HEK293T (cell line): ENCODE measurements around the gene FBN1.

Experiments
- CTCF ChIA-PET: fragments of 350-600 bp; formaldehyde crosslinking; extraction: SDS; loops from one replicate; lab custom pipeline; 2021; ENCODE audit warnings: antibody characterized with exemption, inconsistent platforms; lab: Yijun Ruan, JAX
- POLR2A ChIA-PET: fragments of 350-600 bp; formaldehyde crosslinking; extraction: SDS; loops from one replicate; lab custom pipeline; 2020; ENCODE audit warnings: antibody characterized with exemption, inconsistent platforms; lab: Yijun Ruan, JAX
- DNase-seq: peaks from one replicate; pipeline ENCODE4 v3.0.0; 2012; ENCODE audit warnings: mixed read lengths; ENCODE audit errors: extremely low spot score
- ARNT ChIP-seq: fragments of 450-650 bp; IDR thresholded peaks from 2 replicates; pipeline ENCODE4 v1.6.1; 2017; ENCODE audit warnings: mild to moderate bottlenecking
- BHLHE40 ChIP-seq: fragments of 450-650 bp; IDR thresholded peaks from 2 replicates; pipeline ENCODE4 v1.6.1; 2016; ENCODE audit warnings: mild to moderate bottlenecking, moderate library complexity, borderline replicate concordance
- CTBP1 ChIP-seq: fragments of 450-650 bp; IDR thresholded peaks from 2 replicates; pipeline ENCODE4 v1.6.1; 2016; ENCODE audit warnings: borderline replicate concordance
- ELF4 ChIP-seq: fragments of 450-650 bp; IDR thresholded peaks from 2 replicates; pipeline ENCODE4 v1.6.1; 2017; ENCODE audit warnings: antibody characterized with exemption
- FOXA1 ChIP-seq: fragments of 450-650 bp; IDR thresholded peaks from 2 replicates; pipeline ENCODE4 v1.6.1; 2016; ENCODE audit warnings: mild to moderate bottlenecking
- FOXK2 ChIP-seq: fragments of 450-650 bp; IDR thresholded peaks from 2 replicates; pipeline ENCODE4 v1.6.1; 2016; ENCODE audit warnings: mild to moderate bottlenecking
- FOXM1 ChIP-seq: fragments of 450-650 bp; IDR thresholded peaks from 2 replicates; pipeline ENCODE4 v1.6.1; 2017; ENCODE audit warnings: mild to moderate bottlenecking, borderline replicate concordance
- HDGF ChIP-seq: fragments of 450-650 bp; IDR thresholded peaks from 2 replicates; pipeline ENCODE4 v1.6.1; 2017; ENCODE audit warnings: antibody characterized with exemption, borderline replicate concordance
- L3MBTL2 ChIP-seq: fragments of 450-650 bp; conservative IDR thresholded peaks from 2 replicates; pipeline ENCODE4 v1.6.1; 2016; ENCODE audit warnings: mild to moderate bottlenecking
- LEF1 ChIP-seq: fragments of 450-650 bp; IDR thresholded peaks from 2 replicates; pipeline ENCODE4 v1.6.1; 2017; ENCODE audit warnings: mild to moderate bottlenecking, borderline replicate concordance
- NFRKB ChIP-seq: fragments of 450-650 bp; IDR thresholded peaks from 2 replicates; pipeline ENCODE4 v1.6.1; 2016; ENCODE audit warnings: mild to moderate bottlenecking, moderate library complexity
- PKNOX1 ChIP-seq: fragments of 450-650 bp; IDR thresholded peaks from 2 replicates; pipeline ENCODE4 v1.6.1; 2016
- SP1 ChIP-seq: fragments of 450-650 bp; IDR thresholded peaks from 2 replicates; pipeline ENCODE4 v1.6.1; 2017
- SUZ12 ChIP-seq: fragments of 450-650 bp; IDR thresholded peaks from 2 replicates; pipeline ENCODE4 v1.6.1; 2016; ENCODE audit warnings: mild to moderate bottlenecking
- TARDBP ChIP-seq: fragments of 450-650 bp; IDR thresholded peaks from 2 replicates; pipeline ENCODE4 v1.6.1; 2016
- ZNF384 ChIP-seq: fragments of 450-650 bp; IDR thresholded peaks from 2 replicates; pipeline ENCODE4 v1.6.1; 2016

Gene FBN1

DNA sequence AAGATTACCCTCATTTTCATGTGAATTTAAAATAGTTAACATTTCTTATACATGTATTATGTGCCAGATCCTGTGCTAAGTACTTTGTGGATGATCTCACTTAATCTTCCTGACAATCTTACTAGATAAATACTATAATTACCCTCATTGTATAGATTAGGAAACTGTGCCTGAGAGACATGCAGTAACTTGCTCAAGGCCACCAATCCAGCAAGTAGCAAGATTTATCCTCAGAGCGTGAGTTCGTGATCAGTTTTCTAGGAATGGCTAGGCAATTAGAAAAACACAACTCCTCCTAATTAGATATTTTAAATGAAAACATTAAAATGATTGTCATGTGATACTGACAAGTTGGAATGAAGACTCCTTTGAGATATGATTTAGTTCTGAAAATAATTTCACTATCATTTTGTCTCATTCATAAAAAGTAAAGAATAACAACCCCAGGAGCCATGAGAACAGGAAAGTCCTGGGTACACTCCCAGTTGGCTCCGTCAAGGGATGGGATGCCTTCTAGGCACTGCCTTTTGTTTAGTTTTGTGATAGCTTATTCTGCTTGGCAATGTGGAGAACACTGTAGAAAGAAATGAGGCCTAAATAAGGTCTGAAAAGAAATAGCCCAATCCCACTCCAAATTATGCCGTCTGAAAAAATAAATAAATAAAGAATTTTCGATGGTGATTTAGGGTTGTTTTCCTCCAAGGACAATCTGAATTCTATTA lies 61.3 kb downstream of the FBN1 start:
- DNase-seq: no peak
- ChIA-PET CTCF (no interaction called here), POLR2A (no interaction called here)
- TF ChIP-seq FOXM1 (no peak), ARNT (no peak), CTBP1 (no peak), FOXA1 (no peak), ELF4 (no peak), LEF1 (no peak)

DNA sequence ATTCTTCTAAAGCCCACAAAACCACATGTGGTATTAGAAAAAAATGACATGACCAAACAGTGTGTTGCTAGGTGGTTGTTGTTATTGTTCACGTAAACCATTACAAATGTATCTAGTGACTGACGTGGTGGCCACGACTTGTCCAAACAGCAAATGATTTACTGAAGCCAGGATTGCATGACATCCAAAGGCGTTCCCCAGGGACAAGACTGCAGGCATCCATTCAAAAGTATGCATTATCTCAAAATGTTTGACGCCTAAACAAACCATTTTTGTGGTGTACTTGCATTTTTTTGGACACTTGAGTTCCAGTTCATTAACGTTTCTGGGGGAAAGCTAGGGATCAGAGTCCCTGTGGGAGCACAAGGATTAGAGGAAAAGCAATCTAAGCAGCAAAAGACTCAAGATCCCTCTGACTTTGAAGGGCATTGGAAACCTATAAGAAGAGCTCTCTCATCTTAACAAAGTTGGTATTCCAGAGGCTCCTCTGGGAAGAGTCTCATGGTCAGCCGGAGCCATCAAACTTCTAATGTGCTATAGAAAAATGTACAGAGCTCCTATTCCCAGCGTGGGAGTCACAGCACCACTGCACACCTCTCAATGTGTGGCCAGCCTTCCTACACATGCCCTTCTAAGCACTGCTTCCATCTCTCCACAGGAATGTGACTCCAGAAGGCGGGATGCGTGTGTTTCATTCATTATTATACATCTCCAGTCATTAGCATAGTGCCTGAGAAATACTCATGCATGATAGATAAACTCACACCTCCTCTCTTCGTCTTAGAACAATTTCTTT lies 62.9 kb downstream of the FBN1 start:
- TF ChIP-seq PKNOX1: peak; percentile 76
- no peak for TF ChIP-seq FOXA1
- peak; percentile 6 for DNase-seq
- ChIA-PET POLR2A (no interaction called here), CTCF (no interaction called here)

DNA sequence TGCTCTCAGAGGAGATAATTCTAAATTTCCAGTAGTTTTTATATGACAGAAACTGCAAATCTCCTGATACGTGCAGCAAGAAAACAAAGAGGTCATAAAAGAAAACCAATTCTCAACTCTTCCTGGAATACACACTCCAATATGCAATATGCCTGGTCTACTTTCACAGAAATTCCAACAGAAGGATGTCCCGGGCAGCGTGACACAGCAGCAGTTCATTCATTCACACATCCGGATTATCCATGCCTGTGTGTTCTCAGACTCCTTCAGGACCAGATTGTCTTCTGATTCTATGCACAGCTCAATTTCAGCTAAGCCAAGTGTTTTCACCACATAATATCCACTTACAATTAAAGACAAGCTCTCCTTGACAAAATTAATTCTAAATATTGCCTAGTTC lies 64.3 kb downstream of the FBN1 start:
- ChIA-PET POLR2A (no interaction called here), CTCF (no interaction called here)
- TF ChIP-seq PKNOX1 (no peak), ZNF384 (no peak), TARDBP (no peak), ARNT (no peak), SUZ12 (no peak), NFRKB (no peak), L3MBTL2 (no peak), BHLHE40 (no peak), FOXA1 (no peak), LEF1 (no peak), SP1 (no peak), CTBP1 (no peak), HDGF (no peak), FOXM1 (no peak), FOXK2 (no peak), ELF4 (no peak)
- DNase-seq: no peak

GRCh38 chr15:48580736-48581135 lies 64.8 kb downstream of the FBN1 start:
- CTCF ChIA-PET: no interaction called here
- POLR2A ChIA-PET: no interaction called here
- TF ChIP-seq PKNOX1: no peak
- no peak for TF ChIP-seq BHLHE40
- TF ChIP-seq L3MBTL2: no peak
- TF ChIP-seq ELF4: no peak
- TF ChIP-seq TARDBP: no peak
- no peak for TF ChIP-seq ARNT
- no peak for TF ChIP-seq CTBP1
- TF ChIP-seq SP1: no peak
- no peak for TF ChIP-seq HDGF
- no peak for DNase-seq

GRCh38 chr15:48579945-48580671 lies 65.4 kb downstream of the FBN1 start:
- DNase-seq: no peak
- ChIA-PET POLR2A (no interaction called here), CTCF (no interaction called here)
- TF ChIP-seq PKNOX1: no peak
- no peak for TF ChIP-seq CTBP1
- no peak for TF ChIP-seq FOXM1
- no peak for TF ChIP-seq L3MBTL2
- no peak for TF ChIP-seq ARNT
- TF ChIP-seq SUZ12: no peak
- no peak for TF ChIP-seq BHLHE40
- TF ChIP-seq HDGF: no peak
- TF ChIP-seq FOXA1: no peak
- TF ChIP-seq SP1: no peak
- no peak for TF ChIP-seq ZNF384
- no peak for TF ChIP-seq FOXK2
- TF ChIP-seq TARDBP: no peak
- no peak for TF ChIP-seq NFRKB
- TF ChIP-seq LEF1: no peak
- TF ChIP-seq ELF4: no peak
